Transverse colon (tissue), 4 donors: Measurements from ENCODE around the gene ACSL4.

ENCODE experiments used
- POLR2A ChIP-seq: fragments of 450-650 bp; IDR thresholded peaks from one replicate; pipeline ENCODE4 v1.6.1; 2016; ENCODE audit warnings: antibody characterized with exemption, mild to moderate bottlenecking, moderate library complexity
- POLR2AphosphoS5 ChIP-seq, 3 donors: sonication (generic); formaldehyde crosslinking; IDR thresholded peaks; one replicate each; pipeline ENCODE4 v1.6.1; 2016; ENCODE audit warnings: antibody characterized with exemption in 3 of 3
- TF ChIP-seq, protein P1 (sequence below), 5 experiments: fragments of 200-600 bp in 3 of 5; fragments of 450-650 bp in 2 of 5; sonication (generic) in 3 of 5; IDR thresholded peaks; 1 replicate in 2 of 5; 2 replicates in 3 of 5; pipeline ENCODE4 v1.5.1; 2016 to 2017; ENCODE audit warnings: antibody characterized with exemption in 5 of 5, inconsistent platforms in 3 of 5, mild to moderate bottlenecking in 2 of 5, moderate library complexity in 1 of 5

DNA sequence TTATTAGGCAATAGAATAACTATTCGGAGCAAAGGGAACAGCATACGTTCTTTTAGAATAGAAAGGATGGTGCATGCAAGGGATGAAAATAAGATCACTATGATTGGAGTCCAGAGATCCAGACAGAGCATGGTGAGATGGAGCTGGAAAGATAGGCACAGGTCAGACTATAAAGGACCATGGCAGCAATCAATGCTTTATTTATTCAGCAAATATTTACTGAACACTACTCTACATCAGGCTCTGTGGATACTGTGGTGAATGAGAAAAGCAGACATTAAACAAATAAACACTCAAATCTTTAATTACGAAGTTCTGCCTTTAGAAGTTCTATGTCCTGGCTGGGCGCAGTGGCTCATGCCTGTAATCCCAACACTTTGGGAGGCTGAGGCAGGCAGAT, 44.7 kb upstream of the ACSL4 start:
- no peak for TF ChIP-seq POLR2AphosphoS5 (IDR thresholded peaks at IDR 0.05)
- TF ChIP-seq POLR2A, result no peak
- TF ChIP-seq, protein P1, sequence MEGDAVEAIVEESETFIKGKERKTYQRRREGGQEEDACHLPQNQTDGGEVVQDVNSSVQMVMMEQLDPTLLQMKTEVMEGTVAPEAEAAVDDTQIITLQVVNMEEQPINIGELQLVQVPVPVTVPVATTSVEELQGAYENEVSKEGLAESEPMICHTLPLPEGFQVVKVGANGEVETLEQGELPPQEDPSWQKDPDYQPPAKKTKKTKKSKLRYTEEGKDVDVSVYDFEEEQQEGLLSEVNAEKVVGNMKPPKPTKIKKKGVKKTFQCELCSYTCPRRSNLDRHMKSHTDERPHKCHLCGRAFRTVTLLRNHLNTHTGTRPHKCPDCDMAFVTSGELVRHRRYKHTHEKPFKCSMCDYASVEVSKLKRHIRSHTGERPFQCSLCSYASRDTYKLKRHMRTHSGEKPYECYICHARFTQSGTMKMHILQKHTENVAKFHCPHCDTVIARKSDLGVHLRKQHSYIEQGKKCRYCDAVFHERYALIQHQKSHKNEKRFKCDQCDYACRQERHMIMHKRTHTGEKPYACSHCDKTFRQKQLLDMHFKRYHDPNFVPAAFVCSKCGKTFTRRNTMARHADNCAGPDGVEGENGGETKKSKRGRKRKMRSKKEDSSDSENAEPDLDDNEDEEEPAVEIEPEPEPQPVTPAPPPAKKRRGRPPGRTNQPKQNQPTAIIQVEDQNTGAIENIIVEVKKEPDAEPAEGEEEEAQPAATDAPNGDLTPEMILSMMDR (IDR thresholded peaks at IDR 0.05), result no peak
